Prostate gland (tissue), 2 donors: Measurements from ENCODE around the gene KHDC3L.

Experiments used
- CTCF ChIP-seq, 4 experiments: fragments of 200-600 bp in 2 of 4; fragments of 450-650 bp in 2 of 4; sonication (generic) in 2 of 4; IDR thresholded peaks; 1 replicate in 3 of 4; 2 replicates in 1 of 4; pipeline ENCODE4 v1.5.1; 2016 to 2019; ENCODE audit warnings: antibody characterized with exemption in 4 of 4, mild to moderate bottlenecking in 2 of 4, moderate library complexity in 2 of 4
- POLR2AphosphoS5 ChIP-seq: sonication (generic); formaldehyde crosslinking; IDR thresholded peaks from one replicate; pipeline ENCODE4 v1.6.1; 2017; ENCODE audit warnings: antibody characterized with exemption

- TF ChIP-seq POLR2AphosphoS5 (no peak), CTCF (IDR thresholded peaks at IDR 0.05) (no peak)
These were observed 27.4 kb downstream of the KHDC3L start for GRCh38 chr6:73389854-73390253.
